Testis (tissue), 2 donors: ENCODE measurements around the gene IRF3.

Experiments
- POLR2A ChIP-seq: fragments of 450-650 bp; IDR thresholded peaks from one replicate; pipeline ENCODE4 v1.6.1; 2017; ENCODE audit warnings: antibody characterized with exemption, mild to moderate bottlenecking, moderate library complexity
- TF ChIP-seq, protein P1 (sequence below), 3 experiments: fragments of 450-650 bp in 2 of 3; fragments of 200-600 bp in 1 of 3; sonication (generic) in 1 of 3; IDR thresholded peaks; one replicate each; pipeline ENCODE4 v1.5.1; 2016 to 2019; ENCODE audit warnings: antibody characterized with exemption in 3 of 3, mild to moderate bottlenecking in 2 of 3, moderate library complexity in 1 of 3

DNA sequence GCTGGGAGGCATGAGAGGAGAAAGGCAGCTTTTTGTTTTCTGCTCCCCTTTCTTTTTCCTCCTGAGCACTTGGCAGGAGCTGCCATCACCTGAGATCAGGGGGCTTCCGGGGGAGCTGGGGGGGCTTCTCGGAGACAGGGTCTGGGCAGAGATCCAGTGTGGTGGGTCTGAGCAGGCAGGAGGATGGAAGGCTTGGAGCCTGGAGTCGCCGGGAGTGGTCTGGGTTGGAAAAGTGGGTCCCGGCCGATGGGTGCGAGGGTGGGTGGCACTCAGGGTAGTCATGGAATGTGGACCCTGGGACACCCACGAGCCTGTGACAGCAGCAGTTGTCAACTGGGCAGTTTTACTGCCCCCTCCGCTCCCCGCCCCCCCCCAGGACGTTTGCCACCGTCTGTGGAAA lies 21.5 kb upstream of the IRF3 start:
- TF ChIP-seq, protein P1, sequence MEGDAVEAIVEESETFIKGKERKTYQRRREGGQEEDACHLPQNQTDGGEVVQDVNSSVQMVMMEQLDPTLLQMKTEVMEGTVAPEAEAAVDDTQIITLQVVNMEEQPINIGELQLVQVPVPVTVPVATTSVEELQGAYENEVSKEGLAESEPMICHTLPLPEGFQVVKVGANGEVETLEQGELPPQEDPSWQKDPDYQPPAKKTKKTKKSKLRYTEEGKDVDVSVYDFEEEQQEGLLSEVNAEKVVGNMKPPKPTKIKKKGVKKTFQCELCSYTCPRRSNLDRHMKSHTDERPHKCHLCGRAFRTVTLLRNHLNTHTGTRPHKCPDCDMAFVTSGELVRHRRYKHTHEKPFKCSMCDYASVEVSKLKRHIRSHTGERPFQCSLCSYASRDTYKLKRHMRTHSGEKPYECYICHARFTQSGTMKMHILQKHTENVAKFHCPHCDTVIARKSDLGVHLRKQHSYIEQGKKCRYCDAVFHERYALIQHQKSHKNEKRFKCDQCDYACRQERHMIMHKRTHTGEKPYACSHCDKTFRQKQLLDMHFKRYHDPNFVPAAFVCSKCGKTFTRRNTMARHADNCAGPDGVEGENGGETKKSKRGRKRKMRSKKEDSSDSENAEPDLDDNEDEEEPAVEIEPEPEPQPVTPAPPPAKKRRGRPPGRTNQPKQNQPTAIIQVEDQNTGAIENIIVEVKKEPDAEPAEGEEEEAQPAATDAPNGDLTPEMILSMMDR (IDR thresholded peaks at IDR 0.05), result no peak
- no peak for TF ChIP-seq POLR2A
